ENCODE results near the gene C1orf159.

- TF ChIP-seq ATF3 (IDR thresholded peaks at IDR 0.05) (no peak), CTCF (IDR thresholded peaks at IDR 0.05; ENCODE audit: low read depth, low read length, missing input control) (no peak), EGR1 (IDR thresholded peaks at IDR 0.05; ENCODE audit: low read depth in 2 of 2) (no peak), ZBTB33 (IDR thresholded peaks at IDR 0.05) (no peak), RXRA (IDR thresholded peaks at IDR 0.05) (no peak), JUND (IDR thresholded peaks at IDR 0.05) (no peak), MAX (IDR thresholded peaks at IDR 0.05) (no peak)
Measured at GRCh38 chr1:1088801-1089680, 26.8 kb downstream of the C1orf159 start.

Data from liver (tissue), 3 donors.